ENCODE measurements around the gene BMPR1A.

DNA sequence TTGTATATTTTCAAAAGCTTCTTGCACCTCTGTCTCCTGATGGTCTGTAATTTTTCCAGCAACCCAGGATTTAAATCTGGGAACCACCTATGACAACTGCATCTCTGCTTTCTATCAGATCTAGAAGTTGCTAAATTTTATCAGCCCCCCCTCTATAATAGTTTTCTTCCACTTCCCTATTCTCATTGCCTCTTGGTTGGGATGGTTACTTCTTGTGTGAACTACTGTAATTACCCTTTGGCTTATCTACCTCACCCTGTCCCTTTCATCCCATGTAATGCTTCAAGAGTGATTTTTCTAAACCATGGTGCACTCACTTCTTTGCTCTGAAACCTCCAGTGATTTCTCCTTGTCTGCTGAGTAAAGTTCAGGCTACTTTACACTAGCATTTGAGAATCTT, 92.3 kb downstream of the BMPR1A start:
- TF ChIP-seq SUZ12 (IDR thresholded peaks at IDR 0.05) (no peak), SP1 (IDR thresholded peaks at IDR 0.05) (no peak), LEF1 (IDR thresholded peaks at IDR 0.05; ENCODE audit: borderline replicate concordance) (no peak), BHLHE40 (IDR thresholded peaks at IDR 0.05; ENCODE audit: borderline replicate concordance) (no peak), FOXK2 (IDR thresholded peaks at IDR 0.05) (no peak), HDGF (IDR thresholded peaks at IDR 0.05; ENCODE audit: borderline replicate concordance) (no peak), L3MBTL2 (conservative IDR thresholded peaks at IDR 0.05) (no peak), TARDBP (IDR thresholded peaks at IDR 0.05) (no peak), ELF4 (IDR thresholded peaks at IDR 0.05) (no peak), NFRKB (IDR thresholded peaks at IDR 0.05) (no peak), ZNF384 (IDR thresholded peaks at IDR 0.05) (no peak), ARNT (IDR thresholded peaks at IDR 0.05) (no peak), FOXM1 (IDR thresholded peaks at IDR 0.05; ENCODE audit: borderline replicate concordance) (no peak)
- TF ChIP-seq, protein P1, sequence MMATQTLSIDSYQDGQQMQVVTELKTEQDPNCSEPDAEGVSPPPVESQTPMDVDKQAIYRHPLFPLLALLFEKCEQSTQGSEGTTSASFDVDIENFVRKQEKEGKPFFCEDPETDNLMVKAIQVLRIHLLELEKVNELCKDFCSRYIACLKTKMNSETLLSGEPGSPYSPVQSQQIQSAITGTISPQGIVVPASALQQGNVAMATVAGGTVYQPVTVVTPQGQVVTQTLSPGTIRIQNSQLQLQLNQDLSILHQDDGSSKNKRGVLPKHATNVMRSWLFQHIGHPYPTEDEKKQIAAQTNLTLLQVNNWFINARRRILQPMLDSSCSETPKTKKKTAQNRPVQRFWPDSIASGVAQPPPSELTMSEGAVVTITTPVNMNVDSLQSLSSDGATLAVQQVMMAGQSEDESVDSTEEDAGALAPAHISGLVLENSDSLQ (IDR thresholded peaks at IDR 0.05): no peak
